ENCODE measurements around the gene MPRIP. TPM values are rescaled to one million over a fixed set of nuclear protein-coding genes. Genes with fewer than 3 reads are reported as not detected.

MPRIP gene
- total and polyA plus RNA-seq, 2 donors (not counting 3 experiments of a cell fraction or from before 2014, with no cell fraction given): 94.6 to 246 TPM

GRCh38 chr17:17028059-17028877 is 14.0 kb upstream of the MPRIP start:
- Histone ChIP-seq H3K9me3 (replicated peaks; ENCODE audit: control insufficient read depth, insufficient read depth, low read length) (no peaks in the 10 kb centered on the region), H3K4me3 (replicated peaks in 1 of 3; ENCODE audit: insufficient read depth in 1 of 3, low read depth in 1 of 3, low read length in 3 of 3) (no peak overlapping the region), H3K4me1 (ENCODE audit: control insufficient read depth, extremely low read depth, insufficient read depth, low read length) (peaks cover 27% of the 10 kb centered on the region), H3K4me2 (ENCODE audit: insufficient read depth, low read length) (no peak overlapping the region), H3K79me2 (ENCODE audit: control insufficient read depth, insufficient read depth, low read length) (no peaks in the 10 kb centered on the region), H3K36me3 (ENCODE audit: control insufficient read depth in 2 of 2, extremely low read depth in 1 of 2, insufficient read depth in 2 of 2, low read length in 2 of 2) (no peaks in the 10 kb centered on the region), H3K9me1 (replicated peaks; ENCODE audit: control insufficient read depth, extremely low read depth, insufficient read depth, low read length) (no peaks in the 10 kb centered on the region), H4K20me1 (replicated peaks; ENCODE audit: control insufficient read depth, extremely low read depth, insufficient read depth, low read length) (no peaks in the 10 kb centered on the region), H3K9ac (replicated peaks; ENCODE audit: extremely low read depth, insufficient read depth, low read length) (no peak overlapping the region), H3K27me3 (ENCODE audit: control insufficient read depth in 2 of 2, insufficient read depth in 2 of 2, low read length in 2 of 2) (no peaks in the 10 kb centered on the region), H3K27ac (ENCODE audit: insufficient read depth, low read depth, low read length) (no peak overlapping the region), H2AFZ (ENCODE audit: low read depth, low read length) (no peak overlapping the region)
- BruUV-seq (replicated peaks): no TSS peak
- TF ChIP-seq GATA2 (IDR thresholded peaks at IDR 0.05; ENCODE audit: insufficient read depth, insufficient read length, low read depth, low read length) (no peak), FOS (IDR thresholded peaks at IDR 0.05; ENCODE audit: borderline replicate concordance, insufficient read depth, low read length) (no peak), JUN (IDR thresholded peaks at IDR 0.05; ENCODE audit: borderline replicate concordance, insufficient read depth, insufficient read length, low read depth) (no peak), CTCF (IDR thresholded peaks at IDR 0.05; ENCODE audit: extremely low read depth in 1 of 2, insufficient read depth in 1 of 2, low read depth in 1 of 2, low read length in 2 of 2) (no peak), MAX (IDR thresholded peaks at IDR 0.05; ENCODE audit: insufficient read depth, insufficient read length) (no peak), POLR2AphosphoS5 (IDR thresholded peaks at IDR 0.05; ENCODE audit: insufficient read depth, low read depth, low read length) (no peak)
- DNase-seq (ENCODE audit: low read depth, low spot score): no peak
- intact Hi-C loops (cut with micrococcal nuclease) (no loop called here), dilution Hi-C loops (cut with MboI; ENCODE audit: extremely low pct_ligation_motif_present, low sequenced_read_pairs) (no loop called here)
- ChIA-PET CTCF (interaction anchor here (1.1 to 1.8 kb wide), 4 partner anchors 27 to 121 kb away, joined by 3 to 5 read pairs (median 3); no protein-coding TSS in a partner anchor), POLR2A (no interaction called here)
- peak; percentile 71 for FAIRE-seq

All from endothelial cell of umbilical vein (primary cell).